ENCODE measurements around the gene PCDH8. TPM values are rescaled to one million over a fixed set of nuclear protein-coding genes. Genes with fewer than 3 reads are reported as not detected.

PCDH8 gene
- total RNA-seq, 4 donors from 2014 or later = 0.11 TPM; not detected in 3

GRCh38 chr13:52845334-52845761 is 3.1 kb downstream of the PCDH8 start:
- Histone ChIP-seq H3K27me3 (peaks cover 8 to 91% (median 59%) of the 10 kb centered on the region in 4 donors), H3K27ac (replicated peaks in 1 of 4) (no peak overlapping the region), H3K9me3 (no peaks in the 10 kb centered on the region), H3K4me3 (peak overlapping the region in 1 of 4 donors; percentile 28), H3K36me3 (no peaks in the 10 kb centered on the region), H3K4me1 (peaks cover 20 to 49% (median 38%) of the 10 kb centered on the region in 4 donors)
- TF ChIP-seq, protein P1, sequence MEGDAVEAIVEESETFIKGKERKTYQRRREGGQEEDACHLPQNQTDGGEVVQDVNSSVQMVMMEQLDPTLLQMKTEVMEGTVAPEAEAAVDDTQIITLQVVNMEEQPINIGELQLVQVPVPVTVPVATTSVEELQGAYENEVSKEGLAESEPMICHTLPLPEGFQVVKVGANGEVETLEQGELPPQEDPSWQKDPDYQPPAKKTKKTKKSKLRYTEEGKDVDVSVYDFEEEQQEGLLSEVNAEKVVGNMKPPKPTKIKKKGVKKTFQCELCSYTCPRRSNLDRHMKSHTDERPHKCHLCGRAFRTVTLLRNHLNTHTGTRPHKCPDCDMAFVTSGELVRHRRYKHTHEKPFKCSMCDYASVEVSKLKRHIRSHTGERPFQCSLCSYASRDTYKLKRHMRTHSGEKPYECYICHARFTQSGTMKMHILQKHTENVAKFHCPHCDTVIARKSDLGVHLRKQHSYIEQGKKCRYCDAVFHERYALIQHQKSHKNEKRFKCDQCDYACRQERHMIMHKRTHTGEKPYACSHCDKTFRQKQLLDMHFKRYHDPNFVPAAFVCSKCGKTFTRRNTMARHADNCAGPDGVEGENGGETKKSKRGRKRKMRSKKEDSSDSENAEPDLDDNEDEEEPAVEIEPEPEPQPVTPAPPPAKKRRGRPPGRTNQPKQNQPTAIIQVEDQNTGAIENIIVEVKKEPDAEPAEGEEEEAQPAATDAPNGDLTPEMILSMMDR (IDR thresholded peaks at IDR 0.05) = no peak
- TF ChIP-seq EP300 (IDR thresholded peaks at IDR 0.05) (no peak), POLR2A (IDR thresholded peaks at IDR 0.05; ENCODE audit: low read depth) (no peak), POLR2AphosphoS5 (IDR thresholded peaks at IDR 0.05) (no peak)
- intact Hi-C loops (cut with DNase I) = no loop called here
- DNase-seq (ENCODE audit: extremely low spot score) = no peak
- 7% methylated on average over 16 of the region's 16 CpGs for WGBS

DNA sequence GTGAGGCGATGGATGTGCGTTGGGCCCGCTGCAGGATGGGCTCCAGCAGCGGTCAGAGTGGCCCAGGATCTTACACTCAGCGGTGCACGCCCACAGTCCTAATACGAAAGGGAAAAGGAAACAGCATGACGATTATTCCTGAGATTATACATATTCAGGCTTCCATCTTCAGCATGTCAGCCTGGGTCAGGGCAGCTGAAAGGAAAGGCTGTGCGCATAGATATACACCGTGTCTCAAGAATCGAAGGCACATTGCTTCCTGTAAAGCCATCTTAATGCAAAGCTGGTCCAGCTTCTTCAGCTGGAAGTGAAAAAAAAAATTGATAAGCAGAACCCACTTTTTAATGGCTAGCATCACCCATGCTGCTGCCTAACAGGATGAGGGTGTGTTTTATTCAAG is 3.6 kb downstream of the PCDH8 start:
- DNase-seq (ENCODE audit: extremely low spot score) = no peak
- H3K4me3 ChIP-seq = no peak overlapping the region
- TF ChIP-seq POLR2A (IDR thresholded peaks at IDR 0.05; ENCODE audit: low read depth) = no peak
- TF ChIP-seq EP300 (IDR thresholded peaks at IDR 0.05) = no peak
- TF ChIP-seq, protein P1 (IDR thresholded peaks at IDR 0.05) = no peak
- no peak for TF ChIP-seq POLR2AphosphoS5 (IDR thresholded peaks at IDR 0.05)
- intact Hi-C loops (cut with DNase I) = no loop called here
- H3K9me3 ChIP-seq = no peaks in the 10 kb centered on the region
- no peak overlapping the region for H3K27ac ChIP-seq (replicated peaks in 1 of 4)
- peaks cover 18 to 45% (median 34%) of the 10 kb centered on the region in 4 donors for H3K4me1 ChIP-seq
- H3K27me3 ChIP-seq = peaks cover 8 to 91% (median 57%) of the 10 kb centered on the region in 4 donors
- 67% methylated on average over 11 of the region's 11 CpGs for WGBS
- no peaks in the 10 kb centered on the region for H3K36me3 ChIP-seq

DNA sequence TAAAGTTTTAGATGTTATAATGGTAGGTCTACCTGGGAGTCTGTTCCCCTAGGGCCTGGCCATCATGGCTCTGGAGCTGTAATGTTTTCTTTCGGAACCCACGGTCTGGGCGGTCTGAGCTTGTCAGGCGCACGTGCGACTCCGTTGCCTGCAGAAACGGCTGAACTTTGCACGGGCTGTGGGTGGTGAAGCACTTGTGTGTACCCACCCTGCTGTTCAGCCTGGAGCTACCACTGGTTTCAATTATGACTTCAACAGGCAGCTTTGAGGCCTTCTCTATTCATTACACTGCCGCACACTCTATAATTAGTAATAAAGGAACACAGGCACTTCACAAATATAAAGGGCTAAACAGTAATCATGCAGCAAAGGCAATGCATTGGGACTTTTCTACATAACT is 6.0 kb downstream of the PCDH8 start:
- H3K36me3 ChIP-seq = no peaks in the 10 kb centered on the region
- 81% methylated on average over 10 of the region's 10 CpGs for WGBS
- no peak for TF ChIP-seq POLR2AphosphoS5 (IDR thresholded peaks at IDR 0.05)
- TF ChIP-seq POLR2A (IDR thresholded peaks at IDR 0.05; ENCODE audit: low read depth) = no peak
- TF ChIP-seq EP300 (IDR thresholded peaks at IDR 0.05) = no peak
- TF ChIP-seq, protein P1 (IDR thresholded peaks at IDR 0.05) = no peak
- intact Hi-C loops (cut with DNase I) = no loop called here
- no peak overlapping the region for H3K27ac ChIP-seq (replicated peaks in 1 of 4)
- no peak overlapping the region for H3K4me3 ChIP-seq
- no peaks in the 10 kb centered on the region for H3K9me3 ChIP-seq
- peaks cover 18 to 24% (median 21%) of the 10 kb centered on the region in 4 donors for H3K4me1 ChIP-seq
- peaks cover 8 to 83% (median 37%) of the 10 kb centered on the region in 4 donors for H3K27me3 ChIP-seq
- DNase-seq (ENCODE audit: extremely low spot score) = no peak

DNA sequence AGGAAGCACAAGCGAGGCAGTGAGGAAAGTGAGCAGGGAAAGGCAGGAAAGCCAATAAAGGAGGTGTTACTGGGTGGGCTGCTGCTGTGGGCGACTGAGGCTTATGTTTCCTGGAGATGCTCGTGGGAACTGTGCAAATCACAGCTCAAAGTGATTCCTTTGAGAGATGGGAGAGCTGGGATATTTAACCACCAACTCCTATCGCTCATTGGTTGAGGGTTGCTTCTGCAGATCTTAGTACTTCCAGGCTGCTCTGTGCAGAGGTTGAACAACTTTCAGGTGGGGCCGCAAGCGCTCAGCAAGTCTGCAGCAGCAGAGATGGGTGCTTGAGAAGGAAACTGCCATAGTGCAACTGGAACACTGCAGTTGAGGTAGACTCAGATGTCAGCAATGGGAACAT is 8.4 kb downstream of the PCDH8 start:
- WGBS = 82% methylated on average over 6 of the region's 6 CpGs
- no peak overlapping the region for H3K27ac ChIP-seq (replicated peaks in 1 of 4)
- H3K4me1 ChIP-seq = no peaks in the 10 kb centered on the region
- H3K27me3 ChIP-seq = peaks cover 0 to 72% (median 14%) of the 10 kb centered on the region in 4 donors
- peak; percentile 66 for DNase-seq (ENCODE audit: extremely low spot score)
- H3K9me3 ChIP-seq = no peaks in the 10 kb centered on the region
- no peak overlapping the region for H3K4me3 ChIP-seq
- no peaks in the 10 kb centered on the region for H3K36me3 ChIP-seq
- TF ChIP-seq POLR2AphosphoS5 (IDR thresholded peaks at IDR 0.05) (no peak), EP300 (IDR thresholded peaks at IDR 0.05) (no peak), POLR2A (IDR thresholded peaks at IDR 0.05; ENCODE audit: low read depth) (no peak)
- TF ChIP-seq, protein P1 (IDR thresholded peaks at IDR 0.05) = no peak
- intact Hi-C loops (cut with DNase I) = no loop called here

Data from esophagus muscularis mucosa (tissue), 4 donors.